Fibroblast of lung (primary cell): ENCODE measurements around the gene PIEZO2. TPM values are rescaled to one million over a fixed set of nuclear protein-coding genes. Genes with fewer than 3 reads are reported as not detected.

Experiments used
- DNase-seq, 2 donors: peaks; one replicate each; pipeline versions ENCODE4 v3.0.0 to v3.0.0-alpha.2; 2010; ENCODE audit warnings: low read depth in 2 of 2
- H2AFZ ChIP-seq: 2 replicates; pipeline ENCODE4 v1.5.1; 2012; ENCODE audit warnings: low read length, control low read depth, inconsistent platforms
- H3K27ac ChIP-seq: 2 replicates; pipeline ENCODE4 v1.5.1; 2011; ENCODE audit warnings: low read length, control low read depth; ENCODE audit not compliant: insufficient read depth
- H3K27me3 ChIP-seq: 2 replicates; pipeline ENCODE4 v1.5.1; 2011; ENCODE audit warnings: mild to moderate bottlenecking, low read length; ENCODE audit not compliant: control insufficient read depth, insufficient read depth
- H3K36me3 ChIP-seq: 2 replicates; pipeline ENCODE4 v1.5.1; 2011; ENCODE audit warnings: low read length; ENCODE audit not compliant: control insufficient read depth, insufficient read depth
- H3K4me1 ChIP-seq: 2 replicates; pipeline ENCODE4 v1.5.1; 2011; ENCODE audit warnings: low read length; ENCODE audit not compliant: control insufficient read depth, insufficient read depth; ENCODE audit errors: extremely low read depth
- H3K4me2 ChIP-seq: 2 replicates; pipeline ENCODE4 v1.5.1; 2011; ENCODE audit warnings: low read length, control low read depth; ENCODE audit not compliant: insufficient read depth; ENCODE audit errors: extremely low read depth
- H3K4me3 ChIP-seq, 4 experiments: fragments of 200-600 bp in 1 of 4; sonication (generic) in 1 of 4; replicated peaks in 1 of 4; 2 replicates each; pipeline ENCODE4 v1.5.1; 2011 to 2016; ENCODE audit warnings: low read length in 4 of 4, low read depth in 3 of 4, mild to moderate bottlenecking in 3 of 4, control low read depth in 2 of 4, inconsistent platforms in 1 of 4, mixed read lengths in 1 of 4; ENCODE audit not compliant: insufficient read depth in 1 of 4; ENCODE audit errors: control extremely low read depth in 1 of 4
- H3K79me2 ChIP-seq: 2 replicates; pipeline ENCODE4 v1.5.1; 2012; ENCODE audit warnings: mild to moderate bottlenecking, low read length, inconsistent platforms; ENCODE audit not compliant: control insufficient read depth, insufficient read depth
- H3K9ac ChIP-seq: 2 replicates; pipeline ENCODE4 v1.5.1; 2011; ENCODE audit warnings: mild to moderate bottlenecking, low read length, control low read depth; ENCODE audit not compliant: insufficient read depth
- H3K9me3 ChIP-seq: 2 replicates; pipeline ENCODE4 v1.5.1; 2012; ENCODE audit warnings: low read depth, low read length; ENCODE audit not compliant: control insufficient read depth, insufficient read depth
- H4K20me1 ChIP-seq: 2 replicates; pipeline ENCODE4 v1.5.1; 2011; ENCODE audit warnings: low read length; ENCODE audit not compliant: control insufficient read depth, insufficient read depth; ENCODE audit errors: extremely low read depth
- EZH2 ChIP-seq: IDR thresholded peaks from 2 replicates; pipeline ENCODE4 v1.5.1; 2012; ENCODE audit warnings: low read length, control low read depth, mild to moderate bottlenecking; ENCODE audit errors: missing control alignments
- polyA plus RNA-seq, 2 donors: library from polyadenylated mRNA; depleted of rRNA in 1 of 2; stranded (reverse) in 1 of 2; unstranded in 1 of 2; fragments of >200 nt; gene quantifications; 2 replicates each; pipeline ENCODE4 v1.2.1, GENCODE V29; 2011 to 2012; ENCODE audit warnings: missing spikeins in 1 of 2
- total RNA-seq: library from RNA; depleted of rRNA; stranded (reverse); fragments of >200 nt; gene quantifications from 2 replicates; pipeline ENCODE4 v1.2.1, GENCODE V29; 2014
- TF ChIP-seq, protein P1 (sequence below), 2 donors: IDR thresholded peaks in 1 of 2; conservative IDR thresholded peaks in 1 of 2; 1 replicate in 1 of 2; 2 replicates in 1 of 2; pipeline ENCODE4 v1.5.1; 2011 to 2012; ENCODE audit warnings: low read length in 2 of 2, control low read depth in 1 of 2, inconsistent platforms in 1 of 2, low read depth in 1 of 2, mild to moderate bottlenecking in 1 of 2

PIEZO2 gene
- total and polyA plus RNA-seq, 2 donors (not counting 1 experiment from before 2014, with no cell fraction given) = 1.2 to 6.6 TPM

DNA sequence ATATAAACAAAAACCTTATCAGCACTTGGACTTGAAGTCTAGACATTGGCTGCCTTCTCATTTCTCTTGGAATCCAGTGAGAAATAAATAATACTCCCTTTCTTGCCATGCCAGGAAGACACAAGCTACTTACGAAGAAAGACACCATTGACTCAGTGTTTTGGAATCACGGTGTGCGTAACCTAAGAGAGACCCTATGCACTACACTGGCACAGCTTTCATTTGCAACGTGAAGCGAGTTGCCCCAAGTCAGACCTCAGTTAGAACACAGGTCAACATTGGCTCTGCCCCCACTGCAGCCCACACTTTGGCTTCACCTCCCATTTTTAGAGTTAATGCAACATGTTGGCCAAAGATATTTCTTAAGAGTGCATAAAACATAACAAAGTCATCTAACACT is 54.2 kb downstream of the PIEZO2 start:
- no peaks in the 10 kb centered on the region for H4K20me1 ChIP-seq
- H3K4me1 ChIP-seq = no peaks in the 10 kb centered on the region
- H3K4me3 ChIP-seq = no peak overlapping the region
- no peaks in the 10 kb centered on the region for H3K9me3 ChIP-seq
- H3K4me2 ChIP-seq = no peak overlapping the region
- no peaks in the 10 kb centered on the region for H3K79me2 ChIP-seq
- H3K36me3 ChIP-seq = no peaks in the 10 kb centered on the region
- TF ChIP-seq EZH2 = no peak
- TF ChIP-seq, protein P1, sequence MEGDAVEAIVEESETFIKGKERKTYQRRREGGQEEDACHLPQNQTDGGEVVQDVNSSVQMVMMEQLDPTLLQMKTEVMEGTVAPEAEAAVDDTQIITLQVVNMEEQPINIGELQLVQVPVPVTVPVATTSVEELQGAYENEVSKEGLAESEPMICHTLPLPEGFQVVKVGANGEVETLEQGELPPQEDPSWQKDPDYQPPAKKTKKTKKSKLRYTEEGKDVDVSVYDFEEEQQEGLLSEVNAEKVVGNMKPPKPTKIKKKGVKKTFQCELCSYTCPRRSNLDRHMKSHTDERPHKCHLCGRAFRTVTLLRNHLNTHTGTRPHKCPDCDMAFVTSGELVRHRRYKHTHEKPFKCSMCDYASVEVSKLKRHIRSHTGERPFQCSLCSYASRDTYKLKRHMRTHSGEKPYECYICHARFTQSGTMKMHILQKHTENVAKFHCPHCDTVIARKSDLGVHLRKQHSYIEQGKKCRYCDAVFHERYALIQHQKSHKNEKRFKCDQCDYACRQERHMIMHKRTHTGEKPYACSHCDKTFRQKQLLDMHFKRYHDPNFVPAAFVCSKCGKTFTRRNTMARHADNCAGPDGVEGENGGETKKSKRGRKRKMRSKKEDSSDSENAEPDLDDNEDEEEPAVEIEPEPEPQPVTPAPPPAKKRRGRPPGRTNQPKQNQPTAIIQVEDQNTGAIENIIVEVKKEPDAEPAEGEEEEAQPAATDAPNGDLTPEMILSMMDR (conservative IDR thresholded peaks at IDR 0.05 in 1 of 2, IDR thresholded peaks at IDR 0.05 in 1 of 2; ENCODE audit: low read depth in 1 of 2, low read length in 2 of 2) = no peak
- H3K27me3 ChIP-seq = no peaks in the 10 kb centered on the region
- H3K9ac ChIP-seq = no peak overlapping the region
- H2AFZ ChIP-seq = no peak overlapping the region
- no peak for DNase-seq
- no peak overlapping the region for H3K27ac ChIP-seq

DNA sequence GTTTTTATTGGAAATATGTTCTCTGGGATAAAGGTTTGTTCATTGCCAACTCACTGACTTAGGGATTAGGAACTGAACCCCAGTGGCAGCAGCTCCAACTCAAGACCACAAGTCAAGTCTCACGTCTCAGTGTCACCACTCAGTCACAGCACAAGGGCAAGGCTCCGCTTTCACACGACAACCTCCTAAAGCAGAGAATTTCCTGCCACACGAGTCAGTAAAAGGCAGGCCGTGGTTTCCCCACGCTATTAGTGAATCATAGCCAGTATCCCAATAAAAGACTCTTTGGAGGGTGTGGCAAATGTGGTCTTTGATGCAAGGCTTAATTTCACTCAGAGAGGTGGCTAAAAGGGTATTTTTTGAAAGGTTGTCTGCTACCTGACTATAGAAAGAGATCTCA is 57.6 kb downstream of the PIEZO2 start:
- Histone ChIP-seq H3K9me3 (no peaks in the 10 kb centered on the region), H3K27me3 (no peaks in the 10 kb centered on the region), H3K36me3 (no peaks in the 10 kb centered on the region), H3K27ac (no peak overlapping the region), H3K9ac (no peak overlapping the region), H3K79me2 (no peaks in the 10 kb centered on the region), H3K4me2 (no peak overlapping the region), H3K4me3 (no peak overlapping the region), H3K4me1 (no peaks in the 10 kb centered on the region), H2AFZ (no peak overlapping the region), H4K20me1 (no peaks in the 10 kb centered on the region)
- TF ChIP-seq, protein P1 (conservative IDR thresholded peaks at IDR 0.05 in 1 of 2, IDR thresholded peaks at IDR 0.05 in 1 of 2; ENCODE audit: low read depth in 1 of 2, low read length in 2 of 2) = no peak
- no peak for TF ChIP-seq EZH2
- no peak for DNase-seq

DNA sequence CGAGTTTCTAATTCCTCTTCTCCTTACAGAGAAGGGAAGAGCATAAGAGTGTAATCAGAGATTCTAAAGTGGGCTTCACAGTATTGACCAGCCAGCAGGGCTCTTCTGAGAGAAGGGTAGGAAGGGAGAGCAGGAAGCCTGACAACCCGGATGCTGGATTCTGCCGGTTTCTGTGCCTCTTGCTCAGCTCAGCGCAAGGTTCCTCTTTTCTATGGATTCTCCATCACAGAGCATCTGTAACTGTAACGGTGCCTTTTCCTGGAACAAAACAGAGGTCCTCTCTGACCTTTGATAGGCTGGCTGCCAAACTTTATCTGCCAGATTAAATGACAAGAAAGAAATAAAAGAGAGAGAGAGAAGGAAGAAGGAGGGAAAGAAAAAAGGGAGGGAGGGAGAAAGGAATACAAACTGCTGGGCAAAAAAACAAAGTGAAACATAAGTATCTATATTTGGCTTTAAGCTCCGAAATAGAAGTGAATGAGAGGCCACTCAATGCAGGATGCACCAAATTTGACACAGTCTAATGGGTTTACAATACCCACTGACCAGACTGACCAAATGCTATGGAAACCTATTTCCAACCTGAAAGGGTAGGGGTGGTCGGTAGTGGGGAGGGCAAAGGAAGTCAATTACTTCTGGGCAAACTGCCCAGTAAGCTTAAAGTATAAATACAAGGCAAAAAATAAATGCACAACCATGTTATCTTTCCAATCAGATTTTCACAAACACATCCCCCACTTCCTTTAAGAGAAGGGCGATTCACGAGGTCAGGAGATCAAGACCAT is 59.2 kb downstream of the PIEZO2 start:
- no peaks in the 10 kb centered on the region for H3K4me1 ChIP-seq
- no peaks in the 10 kb centered on the region for H3K36me3 ChIP-seq
- no peak overlapping the region for H3K4me2 ChIP-seq
- H3K4me3 ChIP-seq = no peak overlapping the region
- no peaks in the 10 kb centered on the region for H3K9me3 ChIP-seq
- TF ChIP-seq, protein P1 (conservative IDR thresholded peaks at IDR 0.05 in 1 of 2, IDR thresholded peaks at IDR 0.05 in 1 of 2; ENCODE audit: low read depth in 1 of 2, low read length in 2 of 2) = no peak
- no peak for TF ChIP-seq EZH2
- no peak overlapping the region for H3K9ac ChIP-seq
- no peaks in the 10 kb centered on the region for H3K27me3 ChIP-seq
- no peak for DNase-seq
- H2AFZ ChIP-seq = no peak overlapping the region
- H3K79me2 ChIP-seq = no peaks in the 10 kb centered on the region
- H4K20me1 ChIP-seq = no peaks in the 10 kb centered on the region
- H3K27ac ChIP-seq = no peak overlapping the region
